Measurements from ENCODE around the gene TSPAN32. TPM values are rescaled to one million over a fixed set of nuclear protein-coding genes. Genes with fewer than 3 reads are reported as not detected.

Gene TSPAN32
- total RNA-seq, 1 experiment from 2014 or later, result not detected

DNA sequence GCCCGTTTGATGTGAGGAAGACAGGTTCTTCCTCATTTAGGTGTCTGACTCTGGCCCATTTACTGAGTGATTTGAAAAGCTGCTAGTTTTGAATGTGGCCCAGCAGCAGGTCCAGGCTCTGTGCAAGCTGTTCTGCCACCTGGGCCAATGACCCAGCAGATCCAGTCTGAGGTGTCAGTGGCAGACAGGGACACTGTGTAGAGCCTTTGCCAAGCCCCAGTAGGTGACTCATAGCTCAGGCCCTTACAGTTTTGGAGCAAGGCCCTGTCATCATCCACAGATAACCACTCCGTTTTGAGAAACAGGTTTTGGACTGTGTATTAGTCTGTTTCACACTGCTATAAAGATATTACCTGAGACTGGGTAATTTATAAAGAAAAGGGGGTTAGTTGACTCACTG, 23.9 kb downstream of the TSPAN32 start:
- Histone ChIP-seq H3K9ac (ENCODE audit: low read length) (no peak overlapping the region), H3K9me3 (ENCODE audit: control insufficient read depth in 1 of 2, insufficient read depth in 1 of 2, low read depth in 1 of 2, low read length in 2 of 2) (no peaks in the 10 kb centered on the region; a peak in 1 of 4 replicates), H3K4me3 (replicated peaks in 1 of 2; ENCODE audit: low read depth in 1 of 2, low read length in 2 of 2) (no peak overlapping the region), H3K4me1 (ENCODE audit: control insufficient read depth in 1 of 2, insufficient read depth in 2 of 2, low read length in 2 of 2) (peaks cover 0 to 6% of the 10 kb centered on the region in 2 experiments; a peak in 2 of 4 replicates), H3K36me3 (ENCODE audit: control insufficient read depth in 1 of 2, insufficient read depth in 2 of 2, low read length in 2 of 2) (no peaks in the 10 kb centered on the region), H3K4me2 (ENCODE audit: low read length) (no peak overlapping the region), H3K27ac (ENCODE audit: low read depth, low read length) (no peak overlapping the region), H2AFZ (ENCODE audit: low read depth, low read length, poor library complexity, severe bottlenecking) (no peak overlapping the region), H4K20me1 (ENCODE audit: insufficient read depth) (no peaks in the 10 kb centered on the region), H3K9me2 (ENCODE audit: insufficient read depth) (no peaks in the 10 kb centered on the region), H3K27me3 (ENCODE audit: insufficient read depth, low read length) (0 out of 2 replicates have a peak, but pooled peaks cover 3% of the 10 kb centered on the region), H3K79me2 (ENCODE audit: insufficient read depth, low read length) (no peaks in the 10 kb centered on the region)
- TF ChIP-seq ZNF274 (IDR thresholded peaks at IDR 0.05; ENCODE audit: low read depth, low read length), result no peak
- no TSS peak for BruUV-seq (replicated peaks)
- ChIA-PET POLR2A (no interaction called here), CTCF (interaction anchor here (1.0 kb wide), 1 partner anchor 20 kb away, joined by 4 read pairs; no protein-coding TSS in a partner anchor), RAD21 (ENCODE audit: low non-redundant PET in 1 of 2, low total read pairs in 2 of 2, uncharacterized antibody in 2 of 2, unreplicated experiment in 2 of 2) (no interaction called here)
- intact Hi-C loops (cut with micrococcal nuclease), result no loop called here
- ATAC-seq, result 0 out of 2 replicates have a peak, but pooled peaks have one; percentile 47
- DNase-seq (ENCODE audit: low read depth, low spot score), result no peak

DNA sequence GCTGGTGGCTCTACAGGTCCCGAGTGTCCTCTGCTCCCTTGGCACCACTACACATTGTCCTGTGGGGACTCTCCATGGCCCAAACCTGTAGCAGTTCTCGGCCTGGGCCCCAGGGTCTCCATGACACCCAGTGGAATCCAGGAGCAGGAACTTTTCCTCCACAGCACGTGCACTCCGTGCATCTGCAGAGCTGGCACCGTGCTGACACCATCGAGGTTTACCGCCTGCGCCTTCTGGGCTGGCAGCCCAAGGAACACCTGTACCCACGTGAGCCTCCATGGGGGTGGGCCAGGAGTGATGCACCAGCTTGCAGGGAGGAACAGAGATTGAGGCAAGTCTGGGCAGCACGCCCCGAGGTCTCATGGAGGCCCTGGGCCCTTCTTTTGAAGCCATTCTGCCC, 25.2 kb downstream of the TSPAN32 start:
- Histone ChIP-seq H3K36me3 (ENCODE audit: control insufficient read depth in 1 of 2, insufficient read depth in 2 of 2, low read length in 2 of 2) (no peaks in the 10 kb centered on the region), H3K27ac (ENCODE audit: low read depth, low read length) (no peak overlapping the region), H4K20me1 (ENCODE audit: insufficient read depth) (no peaks in the 10 kb centered on the region), H3K9ac (ENCODE audit: low read length) (no peak overlapping the region), H3K27me3 (ENCODE audit: insufficient read depth, low read length) (no peaks in the 10 kb centered on the region), H2AFZ (ENCODE audit: low read depth, low read length, poor library complexity, severe bottlenecking) (no peak overlapping the region), H3K4me1 (ENCODE audit: control insufficient read depth in 1 of 2, insufficient read depth in 2 of 2, low read length in 2 of 2) (peaks cover 0 to 6% of the 10 kb centered on the region in 2 experiments; a peak in 2 of 4 replicates), H3K9me2 (ENCODE audit: insufficient read depth) (no peaks in the 10 kb centered on the region), H3K79me2 (ENCODE audit: insufficient read depth, low read length) (no peaks in the 10 kb centered on the region), H3K4me3 (replicated peaks in 1 of 2; ENCODE audit: low read depth in 1 of 2, low read length in 2 of 2) (no peak overlapping the region), H3K9me3 (ENCODE audit: control insufficient read depth in 1 of 2, insufficient read depth in 1 of 2, low read depth in 1 of 2, low read length in 2 of 2) (peaks cover 0 to 4% of the 10 kb centered on the region in 2 experiments; a peak in 1 of 4 replicates), H3K4me2 (ENCODE audit: low read length) (no peak overlapping the region)
- ChIA-PET POLR2A (no interaction called here), CTCF (no interaction called here), RAD21 (ENCODE audit: low non-redundant PET in 1 of 2, low total read pairs in 2 of 2, uncharacterized antibody in 2 of 2, unreplicated experiment in 2 of 2) (no interaction called here)
- DNase-seq (ENCODE audit: low read depth, low spot score) (no peak), ATAC-seq (no peak)
- intact Hi-C loops (cut with micrococcal nuclease), result no loop called here
- no TSS peak for BruUV-seq (replicated peaks)
- TF ChIP-seq, protein P1, sequence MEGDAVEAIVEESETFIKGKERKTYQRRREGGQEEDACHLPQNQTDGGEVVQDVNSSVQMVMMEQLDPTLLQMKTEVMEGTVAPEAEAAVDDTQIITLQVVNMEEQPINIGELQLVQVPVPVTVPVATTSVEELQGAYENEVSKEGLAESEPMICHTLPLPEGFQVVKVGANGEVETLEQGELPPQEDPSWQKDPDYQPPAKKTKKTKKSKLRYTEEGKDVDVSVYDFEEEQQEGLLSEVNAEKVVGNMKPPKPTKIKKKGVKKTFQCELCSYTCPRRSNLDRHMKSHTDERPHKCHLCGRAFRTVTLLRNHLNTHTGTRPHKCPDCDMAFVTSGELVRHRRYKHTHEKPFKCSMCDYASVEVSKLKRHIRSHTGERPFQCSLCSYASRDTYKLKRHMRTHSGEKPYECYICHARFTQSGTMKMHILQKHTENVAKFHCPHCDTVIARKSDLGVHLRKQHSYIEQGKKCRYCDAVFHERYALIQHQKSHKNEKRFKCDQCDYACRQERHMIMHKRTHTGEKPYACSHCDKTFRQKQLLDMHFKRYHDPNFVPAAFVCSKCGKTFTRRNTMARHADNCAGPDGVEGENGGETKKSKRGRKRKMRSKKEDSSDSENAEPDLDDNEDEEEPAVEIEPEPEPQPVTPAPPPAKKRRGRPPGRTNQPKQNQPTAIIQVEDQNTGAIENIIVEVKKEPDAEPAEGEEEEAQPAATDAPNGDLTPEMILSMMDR (IDR thresholded peaks at IDR 0.05 in 2 of 3, conservative IDR thresholded peaks at IDR 0.05 in 1 of 3; ENCODE audit: borderline replicate concordance in 1 of 3, insufficient read depth in 1 of 3, low read depth in 2 of 3, low read length in 2 of 3), result no peak
- no peak for TF ChIP-seq EGR1 (IDR thresholded peaks at IDR 0.05; ENCODE audit: low read depth)
- TF ChIP-seq, protein P2, sequence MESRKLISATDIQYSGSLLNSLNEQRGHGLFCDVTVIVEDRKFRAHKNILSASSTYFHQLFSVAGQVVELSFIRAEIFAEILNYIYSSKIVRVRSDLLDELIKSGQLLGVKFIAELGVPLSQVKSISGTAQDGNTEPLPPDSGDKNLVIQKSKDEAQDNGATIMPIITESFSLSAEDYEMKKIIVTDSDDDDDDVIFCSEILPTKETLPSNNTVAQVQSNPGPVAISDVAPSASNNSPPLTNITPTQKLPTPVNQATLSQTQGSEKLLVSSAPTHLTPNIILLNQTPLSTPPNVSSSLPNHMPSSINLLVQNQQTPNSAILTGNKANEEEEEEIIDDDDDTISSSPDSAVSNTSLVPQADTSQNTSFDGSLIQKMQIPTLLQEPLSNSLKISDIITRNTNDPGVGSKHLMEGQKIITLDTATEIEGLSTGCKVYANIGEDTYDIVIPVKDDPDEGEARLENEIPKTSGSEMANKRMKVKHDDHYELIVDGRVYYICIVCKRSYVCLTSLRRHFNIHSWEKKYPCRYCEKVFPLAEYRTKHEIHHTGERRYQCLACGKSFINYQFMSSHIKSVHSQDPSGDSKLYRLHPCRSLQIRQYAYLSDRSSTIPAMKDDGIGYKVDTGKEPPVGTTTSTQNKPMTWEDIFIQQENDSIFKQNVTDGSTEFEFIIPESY (IDR thresholded peaks at IDR 0.05; ENCODE audit: extremely low read depth, insufficient replicate concordance, low read length), result no peak
- no peak for TF ChIP-seq POLR2AphosphoS5 (IDR thresholded peaks at IDR 0.05; ENCODE audit: low read depth, low read length)
- TF ChIP-seq CEBPB (IDR thresholded peaks at IDR 0.05; ENCODE audit: low read depth), result no peak
- no peak for TF ChIP-seq POLR2A (IDR thresholded peaks at IDR 0.05; ENCODE audit: borderline replicate concordance, extremely low read depth, insufficient read depth, insufficient read length)
- no peak for TF ChIP-seq SIN3A (IDR thresholded peaks at IDR 0.05; ENCODE audit: low read depth)
- TF ChIP-seq ZNF274 (IDR thresholded peaks at IDR 0.05; ENCODE audit: low read depth, low read length), result no peak
- no peak for TF ChIP-seq EZH2phosphoT487 (IDR thresholded peaks at IDR 0.05; ENCODE audit: borderline replicate concordance)
- TF ChIP-seq EZH2 (IDR thresholded peaks at IDR 0.05), result no peak
- no peak for TF ChIP-seq RAD21 (IDR thresholded peaks at IDR 0.05; ENCODE audit: low read depth)
- no peak for TF ChIP-seq TCF7L2 (IDR thresholded peaks at IDR 0.05; ENCODE audit: borderline replicate concordance, extremely low read depth, insufficient read depth, insufficient read length)
- TF ChIP-seq ZFX (IDR thresholded peaks at IDR 0.05), result no peak
- TF ChIP-seq, protein P3, sequence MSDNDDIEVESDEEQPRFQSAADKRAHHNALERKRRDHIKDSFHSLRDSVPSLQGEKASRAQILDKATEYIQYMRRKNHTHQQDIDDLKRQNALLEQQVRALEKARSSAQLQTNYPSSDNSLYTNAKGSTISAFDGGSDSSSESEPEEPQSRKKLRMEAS (IDR thresholded peaks at IDR 0.05), result no peak

Data from HCT116 (cell line).